ENCODE measurements around the gene ACOT4. TPM values are rescaled to one million over a fixed set of nuclear protein-coding genes. Genes with fewer than 3 reads are reported as not detected.
"Not testable (repeated sequence)": the region's sequence is repeated elsewhere in the genome, so short reads cannot be mapped to it uniquely, and the experiment has no call there.

The ACOT4 gene
- total and polyA plus RNA-seq, 9 donors, result 0.28 to 3.9 (median 0.38) TPM

DNA sequence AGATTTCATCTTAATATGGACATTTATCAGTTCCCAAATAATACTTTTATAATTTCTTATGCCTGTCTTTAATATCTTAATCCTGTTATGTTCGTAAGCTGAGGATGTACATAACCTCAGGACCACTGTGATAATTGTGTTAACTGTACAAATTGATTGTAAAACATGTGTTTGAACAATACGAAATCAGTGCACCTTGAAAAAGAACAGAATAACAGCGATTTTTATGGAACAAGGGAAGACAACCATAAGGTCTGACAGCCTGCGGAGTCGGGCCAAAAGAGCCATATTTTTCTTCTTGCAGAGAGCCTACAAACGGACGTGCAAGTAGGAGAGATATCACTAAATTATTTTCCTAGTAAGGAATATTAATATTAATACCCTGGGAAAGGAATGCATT, 29.4 kb upstream of the ACOT4 start:
- H3K36me3 ChIP-seq; H3K27ac ChIP-seq; intact Hi-C loops (cut with DNase I); H3K9me3 ChIP-seq; DNase-seq; H3K27me3 ChIP-seq; H3K4me1 ChIP-seq (ENCODE audit: insufficient read depth); H3K4me3 ChIP-seq: not testable (repeated sequence)
- 92 to 93% (median 92%) methylated on average over 7 of the region's 7 CpGs for WGBS, 3 donors

DNA sequence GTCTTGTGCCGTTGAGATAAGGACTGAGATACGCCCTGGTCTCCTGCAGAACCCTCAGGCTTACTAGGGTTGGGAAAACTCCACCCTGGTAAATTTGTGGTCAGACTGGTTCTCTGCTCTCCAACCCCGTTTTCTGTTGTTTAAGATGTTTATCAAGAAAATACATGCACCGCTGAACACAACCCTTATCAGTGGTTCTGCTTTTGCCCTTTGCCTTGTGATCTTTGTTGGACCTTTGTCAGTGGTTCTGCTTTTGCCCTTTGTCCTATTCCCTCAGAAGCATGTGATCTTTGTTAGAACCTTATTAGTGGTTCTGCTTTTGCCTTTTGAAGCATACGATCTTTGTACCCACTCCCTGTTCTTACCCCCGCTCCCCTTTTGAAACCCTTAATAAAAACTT, 29.0 kb upstream of the ACOT4 start:
- DNase-seq; H3K36me3 ChIP-seq; H3K27ac ChIP-seq; H3K4me1 ChIP-seq (ENCODE audit: insufficient read depth); H3K9me3 ChIP-seq; H3K4me3 ChIP-seq; H3K27me3 ChIP-seq; intact Hi-C loops (cut with DNase I): not testable (repeated sequence)
- WGBS, 3 donors, result 91 to 96% (median 95%) methylated on average over 6 of the region's 6 CpGs

DNA sequence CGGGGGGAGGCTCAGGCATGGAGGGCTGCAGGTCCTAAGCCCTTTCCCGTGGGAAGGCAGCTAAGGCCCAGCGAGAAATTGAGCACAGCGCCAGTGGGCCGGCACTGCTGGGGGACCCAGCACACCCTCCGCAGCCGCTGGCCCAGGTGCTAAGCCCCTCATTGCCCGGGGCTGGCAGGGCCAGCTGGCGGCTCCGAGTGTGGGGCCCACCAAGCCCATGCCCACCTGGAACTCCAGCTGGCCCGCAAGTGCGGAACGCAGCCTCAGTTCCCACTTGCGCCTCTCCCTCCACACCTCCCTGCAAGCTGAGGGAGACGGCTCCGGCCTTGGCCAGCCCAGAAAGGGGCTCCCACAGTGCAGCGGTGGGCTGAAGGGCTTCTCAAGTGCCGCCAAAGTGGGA, 25.2 kb upstream of the ACOT4 start:
- H3K4me1 ChIP-seq (ENCODE audit: insufficient read depth); DNase-seq; H3K27ac ChIP-seq; H3K36me3 ChIP-seq; H3K27me3 ChIP-seq; intact Hi-C loops (cut with DNase I); H3K9me3 ChIP-seq; H3K4me3 ChIP-seq: not testable (repeated sequence)
- 87 to 93% (median 89%) methylated on average over 18 of the region's 18 CpGs for WGBS, 3 donors

DNA sequence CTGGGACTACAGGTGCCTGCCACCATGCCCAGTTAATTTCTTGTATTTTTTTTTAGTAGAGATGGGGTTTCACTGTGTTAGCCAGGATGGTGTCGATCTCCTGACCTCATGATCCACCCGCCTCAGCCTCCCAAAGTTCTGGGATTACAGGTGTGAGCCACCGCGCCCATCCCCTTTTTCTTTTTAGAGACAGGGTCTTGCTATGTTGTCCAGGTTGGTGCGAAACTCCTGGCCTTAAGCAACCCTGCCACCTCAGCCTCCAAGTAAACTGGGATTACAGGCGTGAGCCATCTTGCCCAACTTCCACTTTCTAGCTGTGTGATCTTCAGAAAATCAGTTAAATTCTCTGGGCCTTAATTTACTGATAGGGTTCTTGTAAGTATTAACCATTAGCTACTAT, 24.7 kb upstream of the ACOT4 start:
- H3K27ac ChIP-seq; H3K36me3 ChIP-seq; H3K4me1 ChIP-seq (ENCODE audit: insufficient read depth); DNase-seq; H3K9me3 ChIP-seq; intact Hi-C loops (cut with DNase I); H3K27me3 ChIP-seq; H3K4me3 ChIP-seq: not testable (repeated sequence)
- WGBS, 3 donors, result 97 to 99% (median 98%) methylated on average over 6 of the region's 6 CpGs

DNA sequence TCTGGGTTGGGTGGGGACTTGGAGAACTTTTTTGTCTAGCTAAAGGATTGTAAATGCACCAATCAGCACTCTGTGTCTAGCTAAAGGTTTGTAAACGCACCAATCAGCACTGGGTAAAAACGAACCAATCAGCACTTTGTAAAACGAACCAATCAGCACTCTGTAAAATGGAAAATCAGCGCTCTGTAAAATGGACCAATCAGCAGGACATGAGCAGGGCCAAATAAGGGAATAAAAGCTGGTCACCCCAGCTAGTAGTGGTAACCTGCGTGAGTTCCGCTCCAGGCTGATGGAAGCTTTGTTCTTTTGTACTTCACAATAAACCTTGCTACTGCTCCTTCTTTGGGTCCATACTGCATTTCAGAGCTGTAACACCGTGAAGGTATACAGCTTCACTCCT, 24.3 kb upstream of the ACOT4 start:
- intact Hi-C loops (cut with DNase I), result no loop called here
- H3K4me3 ChIP-seq, result no peak overlapping the region
- DNase-seq, result no peak
- H3K27me3 ChIP-seq, result no peaks in the 10 kb centered on the region
- peaks cover 7% of the 10 kb centered on the region for H3K4me1 ChIP-seq (ENCODE audit: insufficient read depth)
- 97% methylated on average over 7 of the region's 7 CpGs for WGBS, 3 donors
- TF ChIP-seq POLR2A (IDR thresholded peaks at IDR 0.05) (no peak), EP300 (IDR thresholded peaks at IDR 0.05) (no peak)
- TF ChIP-seq, protein P1, sequence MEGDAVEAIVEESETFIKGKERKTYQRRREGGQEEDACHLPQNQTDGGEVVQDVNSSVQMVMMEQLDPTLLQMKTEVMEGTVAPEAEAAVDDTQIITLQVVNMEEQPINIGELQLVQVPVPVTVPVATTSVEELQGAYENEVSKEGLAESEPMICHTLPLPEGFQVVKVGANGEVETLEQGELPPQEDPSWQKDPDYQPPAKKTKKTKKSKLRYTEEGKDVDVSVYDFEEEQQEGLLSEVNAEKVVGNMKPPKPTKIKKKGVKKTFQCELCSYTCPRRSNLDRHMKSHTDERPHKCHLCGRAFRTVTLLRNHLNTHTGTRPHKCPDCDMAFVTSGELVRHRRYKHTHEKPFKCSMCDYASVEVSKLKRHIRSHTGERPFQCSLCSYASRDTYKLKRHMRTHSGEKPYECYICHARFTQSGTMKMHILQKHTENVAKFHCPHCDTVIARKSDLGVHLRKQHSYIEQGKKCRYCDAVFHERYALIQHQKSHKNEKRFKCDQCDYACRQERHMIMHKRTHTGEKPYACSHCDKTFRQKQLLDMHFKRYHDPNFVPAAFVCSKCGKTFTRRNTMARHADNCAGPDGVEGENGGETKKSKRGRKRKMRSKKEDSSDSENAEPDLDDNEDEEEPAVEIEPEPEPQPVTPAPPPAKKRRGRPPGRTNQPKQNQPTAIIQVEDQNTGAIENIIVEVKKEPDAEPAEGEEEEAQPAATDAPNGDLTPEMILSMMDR (IDR thresholded peaks at IDR 0.05), result no peak
- no peaks in the 10 kb centered on the region for H3K9me3 ChIP-seq
- H3K27ac ChIP-seq, result no peak overlapping the region
- H3K36me3 ChIP-seq, result no peaks in the 10 kb centered on the region

DNA sequence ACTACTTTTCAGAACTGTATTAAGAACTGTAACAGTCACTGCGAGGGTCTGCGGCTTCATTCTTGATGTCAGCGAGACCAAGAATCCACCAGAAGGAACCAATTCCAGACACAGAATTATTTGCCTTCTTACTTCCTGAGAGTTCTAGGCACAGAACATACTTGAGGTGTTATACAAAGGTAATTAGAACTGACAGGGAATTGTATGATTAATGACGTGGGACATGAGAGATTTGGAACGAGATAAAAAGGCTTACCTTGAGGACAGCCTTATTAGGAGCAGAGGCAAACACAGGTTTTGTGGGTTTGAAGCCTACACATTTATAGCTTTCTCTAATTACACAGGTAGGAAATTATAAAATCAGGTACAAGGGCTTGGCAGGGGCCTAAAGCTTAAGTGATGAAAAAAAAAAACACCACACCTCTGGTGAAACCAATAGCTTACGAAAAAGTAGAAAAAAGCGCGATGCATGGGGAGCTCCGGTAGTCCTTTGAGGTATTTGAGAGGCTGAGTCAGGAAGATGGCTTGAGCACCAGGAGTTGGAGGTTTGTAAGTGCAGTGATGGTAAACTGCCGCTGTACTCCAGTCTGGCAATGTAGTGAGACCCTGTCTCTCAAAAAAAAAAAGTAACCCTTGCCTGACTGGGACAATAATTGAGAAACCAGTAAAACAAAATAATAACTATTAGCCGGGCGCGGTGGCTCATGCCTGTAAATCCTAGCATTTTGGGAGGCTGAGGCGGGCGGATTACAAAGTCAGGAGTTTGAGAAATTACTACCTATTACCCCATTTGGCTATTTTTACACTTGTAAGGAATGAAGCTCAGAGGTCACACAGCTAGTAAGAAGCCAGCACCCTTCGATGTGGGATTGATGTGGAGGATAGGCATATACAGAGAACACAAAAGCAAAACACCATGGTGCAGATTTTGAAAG, 23.5 kb upstream of the ACOT4 start:
- no peaks in the 10 kb centered on the region for H3K36me3 ChIP-seq
- intact Hi-C loops (cut with DNase I), result no loop called here
- TF ChIP-seq POLR2A (IDR thresholded peaks at IDR 0.05) (no peak), EP300 (IDR thresholded peaks at IDR 0.05) (no peak)
- TF ChIP-seq, protein P1 (IDR thresholded peaks at IDR 0.05), result no peak
- H3K27me3 ChIP-seq, result no peaks in the 10 kb centered on the region
- peak overlapping the region; percentile 82 for H3K4me3 ChIP-seq
- H3K4me1 ChIP-seq (ENCODE audit: insufficient read depth), result peaks cover 7% of the 10 kb centered on the region
- H3K27ac ChIP-seq, result peak overlapping the region; percentile 67 to 91
- no peaks in the 10 kb centered on the region for H3K9me3 ChIP-seq
- WGBS, 3 donors, result 52 to 61% (median 61%) methylated on average over 16 of the region's 16 CpGs
- DNase-seq, result no peak

DNA sequence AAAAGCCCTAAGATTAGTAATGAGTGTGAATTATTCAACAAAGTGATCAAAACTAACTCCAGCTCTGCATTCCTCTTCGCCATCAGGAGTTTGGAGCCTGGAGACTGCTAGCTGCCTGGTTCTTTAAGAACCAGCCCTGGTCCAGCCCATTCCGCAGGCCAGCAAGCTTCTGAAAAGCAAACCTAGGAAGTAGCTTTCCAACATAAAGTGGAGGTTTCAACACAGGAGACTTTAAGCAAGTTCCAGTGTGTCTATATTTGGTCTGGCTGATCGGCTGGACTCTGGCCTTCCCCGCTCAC, 22.8 kb upstream of the ACOT4 start:
- H3K4me3 ChIP-seq, result peak overlapping the region; percentile 82
- peak overlapping the region; percentile 67 to 91 for H3K27ac ChIP-seq
- intact Hi-C loops (cut with DNase I); DNase-seq; H3K27me3 ChIP-seq; H3K36me3 ChIP-seq; H3K4me1 ChIP-seq (ENCODE audit: insufficient read depth); H3K9me3 ChIP-seq: not testable (repeated sequence)
- WGBS, 3 donors, result 5 to 7% (median 5%) methylated on average over 4 of the region's 4 CpGs

All from ovary (tissue), 9 donors.